ENCODE measurements around the gene MBLAC1.

The MBLAC1 gene

GRCh38 chr7:100173806-100174495, 47.2 kb downstream of the MBLAC1 start:
- DNase-seq: no peak

GRCh38 chr7:100174582-100174981, 47.8 kb downstream of the MBLAC1 start:
- no peak for DNase-seq

GRCh38 chr7:100175296-100175935, 48.6 kb downstream of the MBLAC1 start:
- no peak for DNase-seq

GRCh38 chr7:100176096-100177044, 49.6 kb downstream of the MBLAC1 start:
- DNase-seq: no peak

GRCh38 chr7:100177045-100178001, 50.6 kb downstream of the MBLAC1 start, which contains the start of the genes GPC2 and STAG3:
Gene GPC2 (minus strand): TSS chr7:100177381. CDS start chr7:100177199, 182 bp downstream.
Gene STAG3 (plus strand): TSS chr7:100177918. CDS start chr7:100180557, 2,639 bp downstream.
- DNase-seq: peak; percentile 83

All from activated gamma-delta T cell (primary cell).